Measurements from ENCODE around the gene UBE2O. TPM values are rescaled to one million over a fixed set of nuclear protein-coding genes. Genes with fewer than 3 reads are reported as not detected.

Gene UBE2O
- total and polyA plus RNA-seq, 2 donors (not counting 1 experiment from before 2014, with no cell fraction given) = 11.5 to 12.4 TPM

DNA sequence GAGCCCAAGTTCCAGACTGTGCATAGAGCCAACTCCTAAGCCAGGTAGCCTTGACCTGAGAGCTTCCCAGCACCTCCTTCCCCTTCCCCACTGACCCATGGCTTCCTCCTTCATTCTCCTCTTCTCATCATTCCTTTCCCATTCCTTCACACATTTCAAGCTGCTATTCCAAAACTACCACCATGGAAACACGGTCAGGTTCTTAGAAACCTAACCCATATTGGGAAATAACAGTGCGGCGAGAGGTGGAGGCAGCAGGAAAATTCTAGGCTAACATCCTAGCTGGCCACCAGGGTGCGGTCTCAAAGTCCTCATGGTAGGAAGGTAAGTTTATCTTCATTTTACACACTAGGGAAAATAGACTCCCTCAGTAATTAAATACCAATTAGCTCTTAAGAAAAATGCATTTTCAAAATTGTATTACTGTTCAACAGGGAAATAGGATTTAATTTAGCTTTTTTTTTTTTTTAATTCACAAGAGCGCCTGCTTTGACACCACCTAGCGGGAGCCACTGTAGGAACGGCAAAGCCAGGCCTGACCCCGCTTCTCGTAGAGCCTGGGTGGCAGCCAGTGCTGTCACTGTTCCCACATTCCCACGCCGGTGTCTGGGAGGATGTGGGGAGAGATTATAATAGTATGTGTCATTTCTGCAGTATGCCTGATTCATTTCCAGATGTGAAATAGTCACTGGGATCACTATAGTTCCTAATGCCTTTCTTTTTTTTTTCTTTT lies 82.5 kb downstream of the UBE2O start:
- no peak overlapping the region for H3K4me2 ChIP-seq (ENCODE audit: extremely low read depth, insufficient read depth, low read length)
- H3K4me1 ChIP-seq (ENCODE audit: control insufficient read depth, extremely low read depth, insufficient read depth, low read length) = peaks cover 19% of the 10 kb centered on the region
- no peaks in the 10 kb centered on the region for H4K20me1 ChIP-seq (ENCODE audit: control insufficient read depth, extremely low read depth, insufficient read depth, low read length)
- no peaks in the 10 kb centered on the region for H3K9me3 ChIP-seq (ENCODE audit: control insufficient read depth, insufficient read depth, low read depth, low read length)
- H3K9ac ChIP-seq (ENCODE audit: insufficient read depth, low read length) = no peak overlapping the region
- no peaks in the 10 kb centered on the region for H3K36me3 ChIP-seq (ENCODE audit: control insufficient read depth, insufficient read depth, low read length)
- no peak overlapping the region for H2AFZ ChIP-seq (ENCODE audit: low read length)
- DNase-seq (ENCODE audit: low read depth in 2 of 2) = peak; percentile 93 to 97
- H3K4me3 ChIP-seq (replicated peaks in 1 of 4; ENCODE audit: control extremely low read depth in 1 of 4, insufficient read depth in 1 of 4, low read depth in 3 of 4, low read length in 4 of 4) = no peak overlapping the region
- peak overlapping the region; percentile 92 for H3K27ac ChIP-seq (ENCODE audit: insufficient read depth, low read length)
- H3K79me2 ChIP-seq (ENCODE audit: control insufficient read depth, insufficient read depth, low read length) = no peaks in the 10 kb centered on the region
- peak; percentile 52 to 58 for TF ChIP-seq CTCF (conservative IDR thresholded peaks at IDR 0.05 in 1 of 2, IDR thresholded peaks at IDR 0.05 in 1 of 2; ENCODE audit: low read depth in 1 of 2, low read length in 2 of 2)
- no peak for TF ChIP-seq EZH2 (IDR thresholded peaks at IDR 0.05; ENCODE audit: low read length, missing control alignments)
- H3K27me3 ChIP-seq (ENCODE audit: control insufficient read depth, insufficient read depth, low read length) = no peaks in the 10 kb centered on the region

DNA sequence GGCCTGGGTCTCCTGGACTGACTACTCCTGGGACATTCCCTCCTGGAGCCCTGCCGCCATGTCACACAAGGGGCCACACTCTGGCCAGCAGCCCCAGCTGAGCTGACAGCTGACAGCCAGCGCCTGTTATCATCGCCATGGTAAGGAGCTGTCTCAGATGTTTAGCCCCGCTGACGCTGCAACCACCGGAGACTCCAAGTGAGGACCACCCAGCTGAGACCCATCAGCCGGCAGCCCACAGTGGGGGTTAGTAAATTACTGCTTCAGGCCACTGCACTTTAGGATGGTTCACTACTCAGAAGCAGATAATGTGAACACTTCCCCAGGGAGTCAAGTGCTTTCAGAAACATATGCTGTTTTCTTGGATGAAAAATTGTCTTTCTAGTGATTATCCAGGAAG lies 83.1 kb downstream of the UBE2O start:
- Histone ChIP-seq H3K27ac (ENCODE audit: insufficient read depth, low read length) (peak overlapping the region; percentile 92), H4K20me1 (ENCODE audit: control insufficient read depth, extremely low read depth, insufficient read depth, low read length) (no peaks in the 10 kb centered on the region), H3K9ac (ENCODE audit: insufficient read depth, low read length) (no peak overlapping the region), H2AFZ (ENCODE audit: low read length) (no peak overlapping the region), H3K79me2 (ENCODE audit: control insufficient read depth, insufficient read depth, low read length) (no peaks in the 10 kb centered on the region), H3K4me2 (ENCODE audit: extremely low read depth, insufficient read depth, low read length) (no peak overlapping the region), H3K9me3 (ENCODE audit: control insufficient read depth, insufficient read depth, low read depth, low read length) (no peaks in the 10 kb centered on the region), H3K4me1 (ENCODE audit: control insufficient read depth, extremely low read depth, insufficient read depth, low read length) (peaks cover 19% of the 10 kb centered on the region), H3K4me3 (replicated peaks in 1 of 4; ENCODE audit: control extremely low read depth in 1 of 4, insufficient read depth in 1 of 4, low read depth in 3 of 4, low read length in 4 of 4) (no peak overlapping the region), H3K36me3 (ENCODE audit: control insufficient read depth, insufficient read depth, low read length) (no peaks in the 10 kb centered on the region), H3K27me3 (ENCODE audit: control insufficient read depth, insufficient read depth, low read length) (no peaks in the 10 kb centered on the region)
- TF ChIP-seq EZH2 (IDR thresholded peaks at IDR 0.05; ENCODE audit: low read length, missing control alignments) = no peak
- TF ChIP-seq CTCF (conservative IDR thresholded peaks at IDR 0.05 in 1 of 2, IDR thresholded peaks at IDR 0.05 in 1 of 2; ENCODE audit: low read depth in 1 of 2, low read length in 2 of 2) = no peak
- DNase-seq (ENCODE audit: low read depth in 2 of 2) = no peak

GRCh38 chr17:76369379-76369778 lies 83.6 kb downstream of the UBE2O start:
- Histone ChIP-seq H3K9me3 (ENCODE audit: control insufficient read depth, insufficient read depth, low read depth, low read length) (no peaks in the 10 kb centered on the region), H3K27me3 (ENCODE audit: control insufficient read depth, insufficient read depth, low read length) (no peaks in the 10 kb centered on the region), H3K4me2 (ENCODE audit: extremely low read depth, insufficient read depth, low read length) (no peak overlapping the region), H3K79me2 (ENCODE audit: control insufficient read depth, insufficient read depth, low read length) (no peaks in the 10 kb centered on the region), H3K36me3 (ENCODE audit: control insufficient read depth, insufficient read depth, low read length) (no peaks in the 10 kb centered on the region), H3K9ac (ENCODE audit: insufficient read depth, low read length) (no peak overlapping the region), H3K27ac (ENCODE audit: insufficient read depth, low read length) (peak overlapping the region; percentile 92), H3K4me3 (replicated peaks in 1 of 4; ENCODE audit: control extremely low read depth in 1 of 4, insufficient read depth in 1 of 4, low read depth in 3 of 4, low read length in 4 of 4) (no peak overlapping the region), H2AFZ (ENCODE audit: low read length) (no peak overlapping the region), H4K20me1 (ENCODE audit: control insufficient read depth, extremely low read depth, insufficient read depth, low read length) (no peaks in the 10 kb centered on the region), H3K4me1 (ENCODE audit: control insufficient read depth, extremely low read depth, insufficient read depth, low read length) (peaks cover 19% of the 10 kb centered on the region)
- TF ChIP-seq EZH2 (IDR thresholded peaks at IDR 0.05; ENCODE audit: low read length, missing control alignments) (no peak), CTCF (conservative IDR thresholded peaks at IDR 0.05 in 1 of 2, IDR thresholded peaks at IDR 0.05 in 1 of 2; ENCODE audit: low read depth in 1 of 2, low read length in 2 of 2) (no peak)
- no peak for DNase-seq (ENCODE audit: low read depth in 2 of 2)

Measured in fibroblast of lung (primary cell).